Measurements from ENCODE around the gene SMAD6.

The SMAD6 gene

GRCh38 chr15:66747223-66747622 is 45.2 kb downstream of the SMAD6 start:
- in situ Hi-C loops (cut with MboI; ENCODE audit: low pct_unique_long_range_greater_than_20kb, low sequenced_read_pairs, unreplicated experiment): no loop called here
- TF ChIP-seq, protein P1, sequence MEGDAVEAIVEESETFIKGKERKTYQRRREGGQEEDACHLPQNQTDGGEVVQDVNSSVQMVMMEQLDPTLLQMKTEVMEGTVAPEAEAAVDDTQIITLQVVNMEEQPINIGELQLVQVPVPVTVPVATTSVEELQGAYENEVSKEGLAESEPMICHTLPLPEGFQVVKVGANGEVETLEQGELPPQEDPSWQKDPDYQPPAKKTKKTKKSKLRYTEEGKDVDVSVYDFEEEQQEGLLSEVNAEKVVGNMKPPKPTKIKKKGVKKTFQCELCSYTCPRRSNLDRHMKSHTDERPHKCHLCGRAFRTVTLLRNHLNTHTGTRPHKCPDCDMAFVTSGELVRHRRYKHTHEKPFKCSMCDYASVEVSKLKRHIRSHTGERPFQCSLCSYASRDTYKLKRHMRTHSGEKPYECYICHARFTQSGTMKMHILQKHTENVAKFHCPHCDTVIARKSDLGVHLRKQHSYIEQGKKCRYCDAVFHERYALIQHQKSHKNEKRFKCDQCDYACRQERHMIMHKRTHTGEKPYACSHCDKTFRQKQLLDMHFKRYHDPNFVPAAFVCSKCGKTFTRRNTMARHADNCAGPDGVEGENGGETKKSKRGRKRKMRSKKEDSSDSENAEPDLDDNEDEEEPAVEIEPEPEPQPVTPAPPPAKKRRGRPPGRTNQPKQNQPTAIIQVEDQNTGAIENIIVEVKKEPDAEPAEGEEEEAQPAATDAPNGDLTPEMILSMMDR (IDR thresholded peaks at IDR 0.05; ENCODE audit: extremely low read depth, insufficient read depth, missing control alignments): no peak
- no peak for DNase-seq (ENCODE audit: low spot score)

- in situ Hi-C loops (cut with MboI; ENCODE audit: low pct_unique_long_range_greater_than_20kb, low sequenced_read_pairs, unreplicated experiment): no loop called here
- no peak for DNase-seq (ENCODE audit: low spot score)
- TF ChIP-seq, protein P1 (IDR thresholded peaks at IDR 0.05; ENCODE audit: extremely low read depth, insufficient read depth, missing control alignments): no peak
These were observed 46.1 kb downstream of the SMAD6 start for GRCh38 chr15:66747886-66748707.

DNA sequence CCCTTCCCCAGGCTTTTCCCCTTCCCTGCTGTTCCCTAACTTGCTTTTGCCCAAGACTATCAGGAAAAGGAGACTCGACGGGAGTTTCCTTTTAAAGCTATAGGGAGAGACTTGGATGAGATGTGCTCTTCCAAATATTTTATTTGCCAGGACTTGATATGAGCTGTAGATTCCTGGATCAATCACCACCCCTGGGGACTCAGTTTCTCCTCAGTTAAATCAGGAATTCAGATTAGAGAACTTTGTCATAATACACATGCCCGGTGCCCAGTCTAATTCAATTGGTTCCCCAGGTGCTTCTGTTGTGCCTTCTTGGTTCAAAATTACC is 46.6 kb downstream of the SMAD6 start:
- TF ChIP-seq, protein P1 (IDR thresholded peaks at IDR 0.05; ENCODE audit: extremely low read depth, insufficient read depth, missing control alignments): no peak
- DNase-seq (ENCODE audit: low spot score): no peak

GRCh38 chr15:66749841-66750575 is 48.0 kb downstream of the SMAD6 start:
- TF ChIP-seq, protein P1 (IDR thresholded peaks at IDR 0.05; ENCODE audit: extremely low read depth, insufficient read depth, missing control alignments): no peak
- in situ Hi-C loops (cut with MboI; ENCODE audit: low pct_unique_long_range_greater_than_20kb, low sequenced_read_pairs, unreplicated experiment): no loop called here

More for the DNA sequence above, 46.6 kb downstream of the SMAD6 start:
- in situ Hi-C loops (cut with MboI; ENCODE audit: low pct_unique_long_range_greater_than_20kb, low sequenced_read_pairs, unreplicated experiment): no loop called here

DNA sequence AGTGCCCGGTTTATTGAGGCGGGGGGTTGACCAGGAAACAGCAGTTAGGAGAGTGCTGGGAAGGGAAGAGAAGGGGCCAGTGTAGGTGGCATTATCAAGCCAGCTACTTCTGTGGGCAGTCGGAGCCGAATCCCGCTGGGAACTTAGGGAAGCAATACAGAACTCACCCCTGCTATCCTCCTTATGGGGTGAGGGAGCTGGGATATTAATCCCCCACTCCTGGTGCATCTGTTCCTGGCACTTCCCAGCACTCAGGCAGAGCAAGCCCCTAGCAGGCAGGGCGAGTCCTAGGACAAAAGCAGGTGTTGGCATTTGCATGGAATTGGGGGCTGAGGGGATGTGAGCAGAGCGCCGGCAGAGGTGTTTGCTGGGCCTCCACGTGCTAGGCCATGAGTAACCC is 48.6 kb downstream of the SMAD6 start:
- no peak for DNase-seq (ENCODE audit: low spot score)
- in situ Hi-C loops (cut with MboI; ENCODE audit: low pct_unique_long_range_greater_than_20kb, low sequenced_read_pairs, unreplicated experiment): no loop called here
- TF ChIP-seq, protein P1 (IDR thresholded peaks at IDR 0.05; ENCODE audit: extremely low read depth, insufficient read depth, missing control alignments): no peak

More at GRCh38 chr15:66749841-66750575, 48.0 kb downstream of the SMAD6 start:
- DNase-seq (ENCODE audit: low spot score): no peak

GRCh38 chr15:66751579-66751978 is 49.5 kb downstream of the SMAD6 start:
- no peak for DNase-seq (ENCODE audit: low spot score)
- in situ Hi-C loops (cut with MboI; ENCODE audit: low pct_unique_long_range_greater_than_20kb, low sequenced_read_pairs, unreplicated experiment): no loop called here

More at GRCh38 chr15:66751579-66751978, 49.5 kb downstream of the SMAD6 start:
- TF ChIP-seq, protein P1 (IDR thresholded peaks at IDR 0.05; ENCODE audit: extremely low read depth, insufficient read depth, missing control alignments): no peak
